Tibial nerve (tissue), 4 donors: ENCODE measurements around the gene ATOSA.

Source experiments
- EP300 ChIP-seq, 2 donors: sonication (generic); formaldehyde crosslinking; IDR thresholded peaks; one replicate each; pipeline ENCODE4 v1.6.1; 2017; ENCODE audit warnings: antibody characterized with exemption in 2 of 2, mild to moderate bottlenecking in 1 of 2
- TF ChIP-seq, protein P1 (sequence below), 5 experiments: fragments of 200-600 bp in 3 of 5; fragments of 450-650 bp in 2 of 5; sonication (generic) in 3 of 5; IDR thresholded peaks; one replicate each; pipeline ENCODE4 v1.5.1; 2016 to 2019; ENCODE audit warnings: antibody characterized with exemption in 5 of 5, mild to moderate bottlenecking in 3 of 5, moderate library complexity in 2 of 5

DNA sequence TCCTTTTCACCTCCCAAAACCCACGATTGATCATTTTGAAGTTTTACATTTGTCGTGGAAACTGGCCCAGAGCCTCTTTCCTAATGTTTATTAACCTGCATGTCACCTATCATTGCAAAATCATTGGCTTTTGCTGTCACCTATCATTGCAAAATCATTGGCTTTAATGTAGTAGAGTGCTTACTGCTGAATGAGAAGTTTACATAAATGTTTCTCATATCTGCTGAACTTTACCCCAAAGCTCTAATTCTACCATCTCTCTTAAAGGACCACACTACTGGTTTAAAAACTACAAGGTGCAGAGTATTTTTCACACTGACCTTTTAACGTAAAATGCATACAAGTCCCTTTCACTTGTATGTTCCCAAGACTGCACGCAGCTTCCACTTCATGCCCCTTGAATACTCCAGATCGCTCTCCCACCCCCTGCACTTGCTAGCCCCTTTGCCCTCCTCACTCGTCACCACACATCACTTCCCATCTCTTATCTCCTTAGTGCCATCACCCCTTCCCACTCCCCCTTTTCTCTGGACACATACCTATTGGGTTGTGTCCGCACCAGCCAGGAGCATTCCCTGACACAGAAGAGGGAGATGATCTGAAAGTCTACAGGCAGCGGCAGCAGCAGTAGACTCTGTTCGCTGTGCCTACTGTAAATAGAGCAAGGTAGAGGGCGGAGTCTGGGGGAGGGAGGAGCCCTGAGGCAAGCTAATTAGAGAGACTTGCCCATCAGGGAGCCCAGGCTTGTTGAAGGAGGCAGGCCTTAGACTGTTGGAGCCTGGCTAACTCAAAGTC lies 30.2 kb upstream of the ATOSA start:
- TF ChIP-seq, protein P1, sequence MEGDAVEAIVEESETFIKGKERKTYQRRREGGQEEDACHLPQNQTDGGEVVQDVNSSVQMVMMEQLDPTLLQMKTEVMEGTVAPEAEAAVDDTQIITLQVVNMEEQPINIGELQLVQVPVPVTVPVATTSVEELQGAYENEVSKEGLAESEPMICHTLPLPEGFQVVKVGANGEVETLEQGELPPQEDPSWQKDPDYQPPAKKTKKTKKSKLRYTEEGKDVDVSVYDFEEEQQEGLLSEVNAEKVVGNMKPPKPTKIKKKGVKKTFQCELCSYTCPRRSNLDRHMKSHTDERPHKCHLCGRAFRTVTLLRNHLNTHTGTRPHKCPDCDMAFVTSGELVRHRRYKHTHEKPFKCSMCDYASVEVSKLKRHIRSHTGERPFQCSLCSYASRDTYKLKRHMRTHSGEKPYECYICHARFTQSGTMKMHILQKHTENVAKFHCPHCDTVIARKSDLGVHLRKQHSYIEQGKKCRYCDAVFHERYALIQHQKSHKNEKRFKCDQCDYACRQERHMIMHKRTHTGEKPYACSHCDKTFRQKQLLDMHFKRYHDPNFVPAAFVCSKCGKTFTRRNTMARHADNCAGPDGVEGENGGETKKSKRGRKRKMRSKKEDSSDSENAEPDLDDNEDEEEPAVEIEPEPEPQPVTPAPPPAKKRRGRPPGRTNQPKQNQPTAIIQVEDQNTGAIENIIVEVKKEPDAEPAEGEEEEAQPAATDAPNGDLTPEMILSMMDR (IDR thresholded peaks at IDR 0.05), result no peak
- no peak for TF ChIP-seq EP300 (IDR thresholded peaks at IDR 0.05)
